Heart left ventricle (tissue), 13 donors: ENCODE results near the gene RIN3.

Experiments
- CTCF ChIP-seq, 12 donors: fragments of 200-600 bp; sonication (generic) in 4 of 12; IDR thresholded peaks; one replicate each; pipeline versions ENCODE4 v1.5.0 to v1.8.0; 2018 to 2022; ENCODE audit warnings: antibody characterized with exemption in 12 of 12, mild to moderate bottlenecking in 5 of 12
- POLR2A ChIP-seq, 2 donors: fragments of 450-650 bp; IDR thresholded peaks; one replicate each; pipeline ENCODE4 v1.6.1; 2017; ENCODE audit warnings: antibody characterized with exemption in 2 of 2, mild to moderate bottlenecking in 2 of 2, moderate library complexity in 2 of 2
- donor health status: ischemic (EF 13 %, LVEDD 7.1; RV severe dilation, severe dysfunction).
- donor health status: DM: no; HTN: yes; CAD: no.
- donor health status: DM: no; HTN: no; CAD: no.
- donor health status: ischemic (EF 25% LVEDD 6.9; RV normal size, moderate dysfunction).
- donor health status: ischemic (EF 25% LVEDD 5.7; RV mildly dilated, moderate dysfunction).
- donor health status: ischemic (EF 35%, LVEDD 5.7; RV mildly dilated, moderate dysfunction).
- donor health status: nonischemic (EF 11% LVEDD 7.7; RV severe dilation, severe dysfunction).
- donor health status: DM: yes; HTN: yes; CAD: no.
- donor health status: PGD.
- donor health status: ischemic (EF 29% LVEDD 5.4; RV normal size, mild dysfunction).
- donor health status: nonischemic (EF 23%, LVEDD 6.1; RV moderate dilation, normal function).

- TF ChIP-seq POLR2A (IDR thresholded peaks at IDR 0.05) (no peak), CTCF (IDR thresholded peaks at IDR 0.05) (no peak)
Observed at GRCh38 chr14:92644970-92645515, 131.5 kb downstream of the RIN3 start.
